Fibroblast of lung (primary cell): Measurements from ENCODE around the gene FKBP15.

Source experiments
- CTCF ChIP-seq, 2 donors: IDR thresholded peaks in 1 of 2; conservative IDR thresholded peaks in 1 of 2; 1 replicate in 1 of 2; 2 replicates in 1 of 2; pipeline ENCODE4 v1.5.1; 2011 to 2012; ENCODE audit warnings: low read length in 2 of 2, control low read depth in 1 of 2, inconsistent platforms in 1 of 2, low read depth in 1 of 2, mild to moderate bottlenecking in 1 of 2
- EZH2 ChIP-seq: IDR thresholded peaks from 2 replicates; pipeline ENCODE4 v1.5.1; 2012; ENCODE audit warnings: low read length, control low read depth, mild to moderate bottlenecking; ENCODE audit errors: missing control alignments

GRCh38 chr9:113223963-113224362 lies 2.9 kb upstream of the FKBP15 start:
- no peak for TF ChIP-seq CTCF (conservative IDR thresholded peaks at IDR 0.05 in 1 of 2, IDR thresholded peaks at IDR 0.05 in 1 of 2; ENCODE audit: low read depth in 1 of 2, low read length in 2 of 2)
- no peak for TF ChIP-seq EZH2
